ENCODE data around the gene G3BP2. TPM values are rescaled to one million over a fixed set of nuclear protein-coding genes. Genes with fewer than 3 reads are reported as not detected.

G3BP2 gene
- total and polyA plus RNA-seq, 2 of the 8 experiments (the other 6 are each of a cell fraction or from before 2014, with no cell fraction given), result 83.7 to 378 TPM

DNA sequence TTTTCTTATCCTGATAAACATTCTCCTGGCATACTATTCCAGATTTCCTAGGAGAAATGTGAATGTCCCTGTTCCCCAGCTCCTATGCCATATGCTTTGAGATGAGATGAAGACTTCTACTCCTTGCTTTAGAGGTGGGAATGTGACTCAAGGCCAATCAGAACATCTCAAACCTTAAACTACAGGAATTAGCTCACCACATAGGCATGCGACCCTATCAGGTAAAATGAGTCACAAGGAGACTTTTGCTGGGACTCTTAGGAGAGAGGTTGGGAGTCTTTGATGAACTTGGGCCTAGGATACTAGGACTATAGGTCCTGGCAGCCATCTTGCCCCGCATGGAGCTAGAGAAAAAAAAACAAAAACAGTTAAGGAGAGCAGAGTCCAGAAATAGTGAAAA, 45.3 kb upstream of the G3BP2 start:
- no peak overlapping the region for H4K8ac ChIP-seq (ENCODE audit: extremely low read depth, insufficient read depth, low read length)
- ChIA-PET CTCF (ENCODE audit: partially characterized antibody) (interaction anchor here (0.9 kb wide), 1 partner anchor 11 kb away, joined by 4 read pairs; no protein-coding TSS in a partner anchor), POLR2A (ENCODE audit: partially characterized antibody) (interaction anchor here (1.8 kb wide), 1 partner anchor 8 kb away, joined by 13 read pairs; no protein-coding TSS in a partner anchor)
- H4K5ac ChIP-seq (ENCODE audit: insufficient read length, low read depth, low read length), result no peak overlapping the region
- H2BK5ac ChIP-seq (ENCODE audit: low read depth, low read length), result no peak overlapping the region
- H3K4me2 ChIP-seq (ENCODE audit: insufficient read depth in 1 of 2, low read depth in 2 of 2, low read length in 2 of 2), result no peak overlapping the region
- peaks cover 6% of the 10 kb centered on the region for H3K23me2 ChIP-seq (ENCODE audit: low read depth, low read length)
- no peak overlapping the region for H2BK15ac ChIP-seq (ENCODE audit: low read length)
- H4K20me1 ChIP-seq (replicated peaks in 1 of 2; ENCODE audit: control insufficient read depth in 1 of 2, insufficient read depth in 2 of 2, low read length in 2 of 2), result peaks cover 0 to 4% of the 10 kb centered on the region in 2 experiments
- H4K91ac ChIP-seq (replicated peaks; ENCODE audit: insufficient read length, low read length), result no peak overlapping the region
- H3K27ac ChIP-seq (ENCODE audit: low read depth, low read length), result no peak overlapping the region
- peaks cover 0 to 25% (median 9%) of the 10 kb centered on the region in 4 experiments; a peak in 5 of 8 replicates for H3K36me3 ChIP-seq (ENCODE audit: control insufficient read depth in 2 of 4, insufficient read depth in 4 of 4, low read length in 3 of 4)
- no peak overlapping the region for H2BK20ac ChIP-seq (ENCODE audit: low read length)
- H3K4me3 ChIP-seq (ENCODE audit: extremely low read depth in 1 of 4, insufficient read depth in 2 of 4, low read depth in 3 of 4, low read length in 4 of 4), result no peak overlapping the region
- no peak overlapping the region for H3K4ac ChIP-seq (replicated peaks; ENCODE audit: insufficient read length, low read depth, low read length)
- no peak overlapping the region for H3K9ac ChIP-seq (replicated peaks in 1 of 4; ENCODE audit: extremely low read depth in 1 of 4, low read depth in 3 of 4, low read length in 3 of 4)
- no peak overlapping the region for H2AK5ac ChIP-seq (ENCODE audit: low read depth, low read length)
- no peak overlapping the region for H3K23ac ChIP-seq (ENCODE audit: insufficient read length)
- H2AFZ ChIP-seq (ENCODE audit: low read length), result no peak overlapping the region
- peaks cover 23 to 86% of the 10 kb centered on the region in 2 experiments for H3K79me2 ChIP-seq (ENCODE audit: control insufficient read depth in 1 of 2, insufficient read depth in 2 of 2, low read length in 2 of 2)
- H3K27me3 ChIP-seq (replicated peaks in 1 of 4; ENCODE audit: control insufficient read depth in 3 of 4, extremely low read depth in 1 of 4, insufficient read depth in 3 of 4, low read length in 3 of 4), result no peaks in the 10 kb centered on the region
- WGBS, 2 experiments (ENCODE audit: extremely low coverage in 1 of 2, insufficient coverage in 1 of 2, insufficient read length in 1 of 2, insufficient replicate concordance in 2 of 2, low coverage in 1 of 2, low lambda C conversion rate in 2 of 2, missing lambda C conversion rate in 1 of 2), result 93% methylated on average over 2 of the region's 2 CpGs; no CpG with 5 or more reads in 1 of the 2 experiments
- no peak overlapping the region for H3K18ac ChIP-seq (ENCODE audit: extremely low read depth, low read length)
- H3K56ac ChIP-seq (replicated peaks; ENCODE audit: insufficient read length, low read depth, low read length), result no peak overlapping the region
- FAIRE-seq (no peak), DNase-seq (ENCODE audit: low read depth in 1 of 2, low spot score in 2 of 2) (no peak)
- H3K9me3 ChIP-seq (ENCODE audit: insufficient read depth in 2 of 2, low read depth in 1 of 2, low read length in 1 of 2), result no peaks in the 10 kb centered on the region
- H2BK120ac ChIP-seq (replicated peaks; ENCODE audit: low read depth, low read length), result no peak overlapping the region
- no peak overlapping the region for H2BK12ac ChIP-seq (ENCODE audit: low read depth, low read length)
- peaks cover 0 to 3% (median 2%) of the 10 kb centered on the region in 4 experiments; a peak in 6 of 7 replicates for H3K4me1 ChIP-seq (replicated peaks in 1 of 4; ENCODE audit: control insufficient read depth in 3 of 4, insufficient read depth in 4 of 4, low read length in 3 of 4)
- no peak overlapping the region for H3K14ac ChIP-seq (ENCODE audit: insufficient read length)
- peaks cover 14% of the 10 kb centered on the region; the same call in 1 of the 2 replicates for H3K79me1 ChIP-seq (ENCODE audit: low read depth, low read length)
- TF ChIP-seq GTF2F1 (IDR thresholded peaks at IDR 0.05; ENCODE audit: borderline replicate concordance, low read depth, low read length), result no peak
- TF ChIP-seq SP2 (IDR thresholded peaks at IDR 0.05; ENCODE audit: low read length), result no peak
- no peak for TF ChIP-seq BRCA1 (IDR thresholded peaks at IDR 0.05; ENCODE audit: low read depth, low read length)
- no peak for TF ChIP-seq CHD1 (IDR thresholded peaks at IDR 0.05; ENCODE audit: low read depth, low read length)
- TF ChIP-seq HDAC6 (IDR thresholded peaks at IDR 0.05; ENCODE audit: low read depth, low read length), result no peak
- no peak for TF ChIP-seq NRF1 (IDR thresholded peaks at IDR 0.05; ENCODE audit: low read depth, low read length)
- no peak for TF ChIP-seq TAF1 (IDR thresholded peaks at IDR 0.05; ENCODE audit: low read depth, low read length)
- TF ChIP-seq E2F6 (IDR thresholded peaks at IDR 0.05), result no peak
- no peak for TF ChIP-seq RNF2 (IDR thresholded peaks at IDR 0.05; ENCODE audit: borderline replicate concordance, low read depth, low read length, missing control alignments, poor library complexity, severe bottlenecking)
- TF ChIP-seq JUN (IDR thresholded peaks at IDR 0.05; ENCODE audit: low read depth, low read length), result no peak
- TF ChIP-seq, protein P1, sequence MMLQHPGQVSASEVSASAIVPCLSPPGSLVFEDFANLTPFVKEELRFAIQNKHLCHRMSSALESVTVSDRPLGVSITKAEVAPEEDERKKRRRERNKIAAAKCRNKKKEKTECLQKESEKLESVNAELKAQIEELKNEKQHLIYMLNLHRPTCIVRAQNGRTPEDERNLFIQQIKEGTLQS (IDR thresholded peaks at IDR 0.05; ENCODE audit: insufficient read depth, low read depth, low read length), result no peak
- no peak for TF ChIP-seq POLR2A (IDR thresholded peaks at IDR 0.05; ENCODE audit: control extremely low read depth in 1 of 2, low read depth in 2 of 2, low read length in 2 of 2)
- no peak for TF ChIP-seq RAD21 (IDR thresholded peaks at IDR 0.05 in 1 of 2, conservative IDR thresholded peaks at IDR 0.05 in 1 of 2; ENCODE audit: low read depth in 2 of 2, low read length in 2 of 2)
